Daoy (cell line): ENCODE measurements around the gene ZER1. TPM values are rescaled to one million over a fixed set of nuclear protein-coding genes. Genes with fewer than 3 reads are reported as not detected.
A peak's percentile ranks its signal among the peaks of the same experiment; 100 is the strongest.
"Not testable (repeated sequence)": the region's sequence is repeated elsewhere in the genome, so short reads cannot be mapped to it uniquely, and the experiment has no call there.

Experiments
- DNase-seq: peaks from one replicate; pipeline ENCODE4 v3.0.0-alpha.2; 2015; ENCODE audit warnings: low read depth
- total RNA-seq: library from RNA; depleted of rRNA; stranded (reverse); fragments of >200 nt; shearing (Covaris generic); gene quantifications from 2 replicates; pipeline ENCODE4 v1.2.3, GENCODE V29; 2014; rRNA removed

ZER1 gene
- 9.1 and 31.6 TPM in 2 replicates for total RNA-seq

DNA sequence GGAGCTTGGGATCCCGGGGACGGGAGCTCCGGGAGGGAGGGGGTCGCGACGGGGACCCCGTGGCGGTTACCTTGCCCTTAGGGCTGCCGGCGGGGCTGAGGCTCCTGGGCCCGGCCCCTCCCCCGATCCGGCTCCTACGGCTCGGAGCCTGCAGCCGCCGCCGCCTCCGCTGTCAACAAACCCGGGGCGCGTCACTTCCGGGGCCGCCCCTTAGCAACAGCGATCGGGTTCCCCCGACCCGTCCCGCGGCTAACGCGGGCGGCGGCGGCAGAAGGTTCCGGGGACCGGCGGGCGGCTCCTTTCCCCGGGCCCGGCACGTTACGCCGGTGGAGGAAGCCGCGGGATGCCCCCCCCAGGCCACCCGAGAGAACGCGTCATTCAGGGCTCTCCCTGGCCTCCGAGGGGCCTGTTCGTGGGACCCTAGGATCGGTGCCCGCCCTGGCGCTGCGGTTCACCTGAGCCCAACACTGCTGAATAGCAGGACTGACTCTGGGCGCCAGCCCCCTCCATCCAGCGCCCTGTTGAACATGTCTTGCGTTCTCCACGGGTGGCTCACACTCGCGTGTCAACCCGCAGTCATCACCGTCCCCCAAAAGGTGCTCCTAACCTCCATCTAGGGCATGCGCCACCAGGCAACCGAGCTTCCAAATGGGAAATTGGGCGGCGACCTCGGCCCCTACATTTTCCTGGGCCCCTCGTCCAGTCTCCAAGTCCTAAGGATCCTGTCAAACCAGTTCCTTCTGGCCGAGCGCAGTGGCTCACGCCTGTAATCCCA is at the start of gene ZER1:
TSS of gene ZER1 (minus strand) at position 183 of the 775 bp plus-strand sequence. CDS start 16,362 bp downstream, outside the sequence.
- DNase-seq = peak; percentile 94

DNA sequence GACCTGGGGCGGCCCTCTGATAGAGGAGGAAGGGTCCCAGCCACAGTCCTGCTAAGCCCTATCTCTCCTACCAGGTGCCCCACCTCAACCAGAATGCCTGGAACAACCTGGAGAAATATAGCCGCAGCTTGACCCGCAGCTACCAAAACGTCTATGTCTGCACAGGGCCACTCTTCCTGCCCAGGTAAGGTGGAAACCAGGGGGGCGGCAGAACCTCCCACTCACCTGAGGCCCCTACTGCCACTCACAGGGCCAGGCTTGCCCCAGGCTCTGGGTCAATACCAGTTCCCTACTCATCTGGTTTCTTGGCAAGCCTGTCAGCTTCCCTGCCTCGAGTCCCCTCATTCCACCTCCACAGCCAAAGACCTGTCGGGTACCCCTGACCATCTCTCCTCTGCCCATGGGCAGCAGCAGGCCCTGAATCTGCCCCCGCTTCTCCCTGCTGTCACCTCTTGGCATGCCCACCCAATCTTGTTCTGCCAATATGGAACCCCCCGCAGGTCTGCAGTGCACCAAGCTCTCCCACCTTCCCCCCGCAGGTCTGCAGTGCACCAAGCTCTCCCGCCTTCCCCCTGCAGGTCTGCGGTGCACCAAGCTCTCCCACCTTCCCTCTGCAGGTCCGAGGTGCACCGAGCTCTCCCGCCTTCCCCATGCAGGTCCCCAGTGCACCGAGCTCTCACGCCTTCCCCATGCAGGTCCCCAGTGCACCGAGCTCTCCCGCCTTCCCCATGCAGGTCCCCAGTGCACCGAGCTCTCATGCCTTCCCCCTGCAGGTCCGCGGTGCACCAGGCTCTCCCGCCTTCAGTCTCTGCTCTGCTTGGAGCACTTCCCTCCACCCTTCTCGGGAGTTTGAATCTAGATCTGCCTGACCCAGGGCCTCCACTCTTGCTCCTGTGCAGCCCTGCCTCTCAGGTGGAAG is 49.2 kb upstream of the ZER1 start:
- DNase-seq = no peak

DNA sequence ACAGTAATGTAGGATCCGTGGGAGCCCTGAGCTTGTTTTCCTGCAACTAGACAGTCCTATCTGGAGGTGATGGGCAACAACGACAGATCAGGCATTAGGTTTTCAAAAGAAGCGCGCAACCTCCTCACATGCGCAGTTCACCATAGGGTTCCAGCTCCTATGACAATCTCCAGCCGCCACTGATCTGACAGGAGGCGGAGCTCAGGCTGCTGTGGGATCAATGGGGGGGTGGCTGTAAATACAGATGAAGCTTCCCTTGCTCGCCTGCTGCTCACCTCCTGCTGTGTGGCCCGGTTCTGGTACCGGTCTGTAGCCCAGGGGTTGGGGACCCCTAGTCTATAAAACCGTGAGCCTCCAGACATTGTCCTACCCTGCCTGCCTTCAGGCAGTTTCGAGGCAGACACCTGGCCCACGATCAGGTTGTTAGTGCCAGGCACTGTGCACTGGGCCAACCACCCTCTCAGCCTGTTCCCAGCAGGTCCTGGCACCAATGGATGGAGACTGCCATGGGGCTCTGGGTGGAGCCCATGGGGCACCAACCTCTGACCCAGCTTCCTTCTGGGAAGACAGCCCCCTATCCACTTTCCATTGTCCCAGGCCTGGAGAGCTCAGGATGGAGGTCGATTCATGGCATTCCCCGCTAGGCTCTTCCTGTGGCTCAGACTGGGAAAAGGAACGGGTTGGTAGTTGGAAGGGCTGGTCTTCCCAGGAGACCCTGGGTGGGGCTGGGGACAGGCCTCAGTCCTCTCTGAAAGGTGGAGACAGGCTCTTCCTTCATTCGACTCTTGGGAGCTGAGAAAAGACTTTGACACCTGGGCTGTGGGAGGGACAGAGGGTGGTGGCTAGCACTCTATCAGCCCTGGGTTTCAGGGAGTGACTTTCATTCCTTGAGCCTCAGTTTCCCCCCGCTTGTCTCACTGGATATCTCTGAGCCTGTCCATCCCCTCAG is 48.3 kb upstream of the ZER1 start:
- DNase-seq = no peak

DNA sequence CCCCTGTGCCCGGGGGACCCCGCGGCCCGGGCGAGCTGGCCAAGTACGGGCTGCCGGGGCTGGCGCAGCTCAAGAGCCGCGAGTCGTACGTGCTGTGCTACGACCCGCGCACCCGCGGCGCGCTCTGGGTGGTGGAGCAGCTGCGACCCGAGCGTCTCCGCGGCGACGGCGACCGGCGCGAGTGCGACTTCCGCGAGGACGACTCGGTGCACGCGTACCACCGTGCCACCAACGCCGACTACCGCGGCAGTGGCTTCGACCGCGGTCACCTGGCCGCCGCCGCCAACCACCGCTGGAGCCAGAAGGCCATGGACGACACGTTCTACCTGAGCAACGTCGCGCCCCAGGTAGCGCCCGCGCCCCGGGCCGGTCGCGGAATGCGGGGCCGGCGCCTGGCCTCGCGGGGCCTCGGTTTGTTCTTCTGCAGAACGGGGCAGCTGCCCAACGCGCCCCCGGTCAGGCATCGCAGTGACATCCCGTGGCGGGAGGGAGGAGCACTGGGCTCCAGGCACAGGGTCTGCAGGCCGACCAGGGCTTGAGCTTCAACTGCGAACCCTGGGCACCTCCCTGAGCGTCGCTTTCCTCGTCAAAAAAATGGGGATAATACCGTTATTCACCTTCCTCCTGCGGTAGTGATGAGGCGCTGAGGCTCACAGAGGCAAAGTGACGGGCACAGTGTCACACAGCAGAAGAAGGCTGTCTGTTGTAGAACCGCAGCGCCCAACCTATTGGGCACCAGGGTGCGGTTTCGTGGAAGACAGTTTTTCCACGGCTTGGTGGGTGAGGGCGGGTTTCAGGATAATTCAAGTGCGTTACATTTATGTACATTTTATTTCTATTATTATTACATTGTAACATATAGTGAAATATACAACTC is 47.4 kb upstream of the ZER1 start:
- peak; percentile 53 for DNase-seq

GRCh38 chr9:128818099-128818838 is 46.5 kb upstream of the ZER1 start, which contains the start of gene ENDOG:
Gene ENDOG, plus strand, starts transcription at chr9:128818500. Its CDS starts 185 bp downstream, at chr9:128818685.
- peak; percentile 99 for DNase-seq

DNA sequence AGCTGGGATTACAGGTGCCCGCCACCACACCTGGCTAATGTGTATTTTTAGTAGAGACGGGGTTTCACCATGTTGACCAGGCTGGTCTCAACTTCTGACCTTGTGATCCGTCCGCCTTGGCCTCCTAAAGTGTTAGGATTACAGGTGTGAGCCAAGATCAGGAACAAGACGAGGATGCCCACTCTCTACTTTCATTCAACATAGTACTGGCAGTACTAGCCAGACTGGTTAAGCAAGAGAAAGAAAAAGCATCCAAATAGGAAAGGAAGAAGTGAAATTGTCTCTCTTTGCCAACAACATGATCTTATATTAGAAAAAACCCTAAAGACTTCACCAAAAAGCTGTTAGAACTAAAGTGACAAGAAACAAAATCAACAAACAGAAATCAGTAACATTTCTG is 39.1 kb upstream of the ZER1 start:
- DNase-seq = no peak

DNA sequence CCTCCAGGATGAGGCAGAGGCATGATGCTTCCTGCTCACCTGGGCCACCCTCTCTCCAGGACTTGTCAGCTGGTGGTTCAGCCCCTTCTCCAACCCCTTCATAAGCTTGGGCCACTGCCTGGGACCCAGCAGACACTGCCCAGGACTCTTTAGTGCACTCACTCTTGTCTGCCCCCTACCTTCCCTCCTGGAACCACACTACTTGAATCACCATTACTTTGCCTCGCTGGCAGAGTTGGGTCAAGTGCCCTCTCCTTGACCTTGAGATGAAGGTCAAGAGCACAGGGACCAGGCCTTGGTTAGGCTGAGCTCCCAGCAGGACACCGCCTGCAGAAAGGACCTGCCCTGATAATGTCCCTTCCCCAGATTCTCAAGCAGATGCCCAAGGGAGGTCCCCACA is 38.1 kb upstream of the ZER1 start:
- no peak for DNase-seq

GRCh38 chr9:128809036-128809599 is 37.4 kb upstream of the ZER1 start:
- DNase-seq = no peak

DNA sequence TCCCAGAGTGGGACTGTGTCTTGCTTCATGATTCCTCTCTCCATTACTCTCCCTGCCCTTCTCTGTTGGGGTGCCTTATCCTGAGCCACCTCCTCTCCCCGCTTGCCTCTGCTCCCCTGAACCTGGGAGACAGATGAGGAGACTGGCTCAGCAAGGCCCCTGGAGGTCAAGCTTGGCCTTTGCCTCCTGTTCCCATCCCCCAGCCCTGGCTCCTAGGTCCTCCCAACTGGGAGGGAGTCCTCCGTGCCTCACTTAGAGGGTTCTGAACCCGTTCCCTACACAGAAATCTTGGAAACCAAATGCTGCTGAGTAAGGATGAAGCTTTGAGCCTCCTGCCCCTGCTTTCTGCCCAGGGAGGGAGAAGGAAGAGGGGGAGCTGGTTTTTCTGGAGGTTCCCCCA is 36.8 kb upstream of the ZER1 start:
- no peak for DNase-seq

- no peak for DNase-seq
Observed at GRCh38 chr9:128807827-128808226, 36.1 kb upstream of the ZER1 start.

- DNase-seq = no peak
Observed at GRCh38 chr9:128805661-128806060, 33.9 kb upstream of the ZER1 start.

DNA sequence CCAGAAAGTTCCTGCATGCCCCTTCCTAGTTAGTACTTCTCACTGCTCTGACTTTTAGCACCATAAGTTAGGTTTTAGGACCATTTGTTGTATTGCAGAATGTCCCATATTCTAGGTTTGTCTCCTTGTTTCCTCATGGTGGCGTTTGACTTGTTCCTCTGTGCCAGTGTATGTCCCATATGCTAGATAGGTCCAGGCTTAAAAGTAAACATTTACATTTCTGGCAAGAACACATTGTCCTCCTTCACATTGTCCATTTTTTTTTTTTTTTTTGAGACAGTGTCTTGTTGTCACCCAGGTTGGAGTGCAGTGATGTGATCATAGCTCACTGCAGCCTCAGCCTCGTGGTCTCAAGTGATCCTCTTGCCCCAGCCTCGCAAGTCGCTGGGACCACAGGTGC is 30.8 kb upstream of the ZER1 start:
- no peak for DNase-seq

GRCh38 chr9:128800061-128800460 is 28.3 kb upstream of the ZER1 start:
- DNase-seq = no peak

DNA sequence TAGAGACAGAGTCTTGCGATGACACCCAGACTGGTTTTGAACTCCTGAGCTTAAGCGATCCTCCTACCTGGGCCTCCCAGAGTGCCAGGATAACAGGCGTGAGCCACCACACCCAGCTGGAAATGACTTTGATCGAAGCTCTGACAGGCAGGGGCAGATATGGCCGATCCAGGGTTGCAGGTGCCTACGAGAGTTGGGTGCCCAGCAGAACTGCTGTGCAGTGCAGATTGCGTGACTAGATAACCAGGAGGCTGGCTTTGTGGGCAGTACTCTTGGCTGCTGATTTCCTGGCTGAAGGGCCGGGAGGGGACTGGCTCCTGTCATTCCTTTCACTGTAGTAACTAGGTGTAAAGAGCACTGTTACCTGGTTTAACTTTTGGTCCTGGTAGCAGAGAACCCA is 27.2 kb upstream of the ZER1 start:
- DNase-seq = no peak

DNA sequence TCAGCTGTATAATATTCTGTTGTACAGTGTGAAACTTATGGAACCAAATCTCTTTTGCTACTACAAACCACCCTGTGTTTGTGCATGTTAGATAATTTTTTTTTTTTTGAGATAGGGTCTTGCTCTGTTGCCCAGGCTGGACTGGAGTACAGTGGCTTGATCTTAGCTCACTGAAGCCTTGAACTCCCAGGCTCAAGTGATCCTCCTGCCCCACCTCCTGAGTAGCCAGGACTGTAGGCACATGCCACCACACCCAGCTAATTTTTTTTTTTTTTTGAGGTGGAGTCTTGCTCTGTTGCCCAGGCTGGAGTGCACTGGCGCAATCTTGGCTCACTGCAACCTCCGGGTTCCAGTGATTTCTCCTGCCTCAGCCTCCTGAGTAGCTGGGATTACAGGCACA is 23.2 kb upstream of the ZER1 start:
- not testable (repeated sequence) for DNase-seq

GRCh38 chr9:128792978-128793686 is 21.4 kb upstream of the ZER1 start:
- no peak for DNase-seq

DNA sequence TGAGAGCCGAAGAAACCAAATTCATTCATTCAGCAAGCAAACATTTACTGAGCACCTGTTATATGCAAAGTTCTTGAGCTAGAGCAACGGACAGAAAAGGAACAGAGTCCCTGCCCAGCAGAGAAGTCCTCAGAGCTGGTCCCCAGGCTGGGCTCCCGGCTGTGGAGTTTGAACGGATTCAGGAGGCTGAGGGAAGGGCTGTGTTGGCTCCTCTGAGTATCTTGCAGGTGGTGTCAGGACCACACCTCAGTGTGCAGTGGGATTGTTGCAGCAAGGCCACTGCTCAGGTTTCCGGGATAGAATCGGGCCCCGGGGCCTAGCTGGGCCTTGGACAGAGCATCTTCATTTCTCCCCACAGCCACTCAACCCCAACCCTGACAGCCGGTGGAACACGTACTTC is 20.4 kb upstream of the ZER1 start:
- no peak for DNase-seq

DNA sequence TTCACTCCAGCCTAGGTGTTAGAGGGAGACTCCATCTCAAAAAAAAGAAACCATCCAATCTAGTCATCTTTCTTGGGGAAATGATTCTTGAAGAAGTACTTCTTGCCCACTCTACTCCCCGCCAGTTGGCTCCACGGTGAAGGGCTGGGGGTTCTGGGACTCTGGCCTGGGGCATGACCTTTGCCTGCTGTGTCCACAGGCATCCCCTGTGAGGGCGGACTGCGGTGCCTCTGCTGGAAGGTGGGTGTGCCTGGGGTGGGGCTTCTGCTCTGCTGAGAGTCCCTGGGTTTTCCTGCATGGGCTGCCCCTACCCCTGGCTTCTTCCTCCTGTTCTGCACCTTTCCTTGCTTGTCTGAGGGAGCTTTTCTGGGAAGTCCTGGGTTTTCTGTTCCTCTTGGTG is 18.8 kb upstream of the ZER1 start:
- DNase-seq = no peak

DNA sequence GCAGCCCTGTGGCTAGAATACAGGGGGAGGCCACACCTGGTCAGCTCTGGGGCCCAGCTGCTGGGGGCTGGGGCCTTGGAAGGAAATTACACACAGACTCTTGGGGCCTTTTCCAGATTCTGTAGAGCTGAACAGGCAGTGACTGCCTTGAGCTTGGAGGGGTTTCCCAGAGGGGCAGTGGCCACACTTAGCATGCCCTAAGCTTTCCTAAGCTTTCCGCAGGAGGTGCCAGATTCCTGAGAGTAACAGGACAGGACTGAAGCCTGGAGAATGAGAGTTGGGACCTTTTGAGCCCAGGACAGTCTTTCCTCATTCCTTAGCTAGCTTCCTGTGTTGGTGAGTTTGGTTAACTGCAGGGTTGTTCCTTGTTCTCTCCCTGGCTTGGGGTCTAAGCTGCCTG is 16.7 kb upstream of the ZER1 start:
- no peak for DNase-seq
